ENCODE data around the gene CCK.

The CCK gene

DNA sequence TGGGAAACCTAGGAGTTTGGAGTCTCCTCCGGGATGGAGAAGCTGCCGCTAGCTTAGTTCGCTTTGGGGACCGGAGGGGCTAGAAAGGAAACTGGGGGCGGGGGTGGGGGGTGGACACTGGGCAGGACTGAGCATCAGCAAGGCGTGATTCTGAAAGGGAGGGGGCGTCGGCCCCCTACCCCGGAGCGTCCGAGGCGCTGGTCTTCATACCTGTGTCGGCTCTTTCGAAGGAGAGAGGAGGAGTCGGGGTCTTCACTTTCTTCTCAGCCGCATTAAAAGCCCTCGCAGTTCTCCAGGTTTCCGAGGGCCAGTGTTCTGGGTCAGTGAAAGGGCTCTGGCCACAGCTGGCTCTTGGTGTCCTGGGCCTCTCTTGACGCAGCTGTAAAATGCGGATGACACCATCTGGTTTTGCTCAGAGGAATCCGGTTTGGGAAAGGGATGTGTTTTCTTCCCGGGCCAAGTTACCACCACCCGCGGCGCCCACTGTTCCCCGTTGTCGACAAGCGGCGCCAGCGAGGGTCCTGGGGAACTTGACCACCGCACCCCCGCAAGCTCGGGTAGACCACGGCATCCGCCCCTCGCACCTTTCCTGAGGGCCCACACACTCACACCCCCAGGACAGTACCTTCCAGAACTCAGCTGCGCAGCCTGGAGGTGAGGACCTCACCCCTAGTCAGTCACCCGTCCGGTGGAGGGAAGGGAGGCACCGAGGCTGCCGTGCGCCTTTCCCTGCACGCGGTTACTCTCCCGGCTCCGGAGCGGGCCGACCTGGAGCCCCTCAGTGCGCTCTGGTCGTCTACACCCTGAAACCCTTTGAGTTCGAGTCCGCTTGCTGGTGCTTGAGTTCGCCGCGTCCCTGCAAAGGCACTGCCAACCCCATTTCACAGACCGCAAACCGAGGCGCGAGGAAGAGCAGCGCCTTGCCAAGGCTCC is 660 bp downstream of the CCK start:
- DNase-seq: no peak

DNA sequence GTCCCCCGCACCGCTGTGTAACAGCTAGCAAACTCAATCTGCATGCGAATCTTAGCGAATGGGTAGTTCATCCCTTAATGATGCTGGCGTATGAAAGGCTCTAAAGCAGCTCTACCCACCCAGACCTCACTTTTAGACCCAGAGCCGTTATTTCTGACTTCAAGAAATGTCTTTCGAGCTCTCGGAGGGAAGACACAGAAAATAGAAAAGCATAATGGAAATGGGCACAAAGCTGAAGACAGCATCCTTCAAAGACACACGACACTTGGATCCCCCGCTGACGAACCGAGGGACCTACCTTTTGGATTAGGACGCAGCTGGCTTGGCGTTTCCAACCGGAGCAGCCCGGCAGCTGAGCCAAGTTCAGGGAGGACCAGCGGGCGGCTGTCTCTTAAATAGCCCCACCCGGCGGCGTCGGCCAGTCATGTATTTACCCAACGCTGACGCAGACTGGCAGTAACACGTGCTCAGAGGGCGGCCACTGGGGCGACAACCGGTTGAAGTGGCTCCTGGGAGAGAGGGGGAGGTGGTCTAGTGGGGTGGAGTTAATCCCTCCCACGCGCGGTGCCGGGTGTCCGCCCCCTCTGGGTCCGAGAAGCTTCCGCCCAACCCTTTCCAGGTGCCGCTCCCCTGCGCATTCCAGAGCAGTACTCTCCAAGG is 1.5 kb downstream of the CCK start:
- DNase-seq: no peak

DNA sequence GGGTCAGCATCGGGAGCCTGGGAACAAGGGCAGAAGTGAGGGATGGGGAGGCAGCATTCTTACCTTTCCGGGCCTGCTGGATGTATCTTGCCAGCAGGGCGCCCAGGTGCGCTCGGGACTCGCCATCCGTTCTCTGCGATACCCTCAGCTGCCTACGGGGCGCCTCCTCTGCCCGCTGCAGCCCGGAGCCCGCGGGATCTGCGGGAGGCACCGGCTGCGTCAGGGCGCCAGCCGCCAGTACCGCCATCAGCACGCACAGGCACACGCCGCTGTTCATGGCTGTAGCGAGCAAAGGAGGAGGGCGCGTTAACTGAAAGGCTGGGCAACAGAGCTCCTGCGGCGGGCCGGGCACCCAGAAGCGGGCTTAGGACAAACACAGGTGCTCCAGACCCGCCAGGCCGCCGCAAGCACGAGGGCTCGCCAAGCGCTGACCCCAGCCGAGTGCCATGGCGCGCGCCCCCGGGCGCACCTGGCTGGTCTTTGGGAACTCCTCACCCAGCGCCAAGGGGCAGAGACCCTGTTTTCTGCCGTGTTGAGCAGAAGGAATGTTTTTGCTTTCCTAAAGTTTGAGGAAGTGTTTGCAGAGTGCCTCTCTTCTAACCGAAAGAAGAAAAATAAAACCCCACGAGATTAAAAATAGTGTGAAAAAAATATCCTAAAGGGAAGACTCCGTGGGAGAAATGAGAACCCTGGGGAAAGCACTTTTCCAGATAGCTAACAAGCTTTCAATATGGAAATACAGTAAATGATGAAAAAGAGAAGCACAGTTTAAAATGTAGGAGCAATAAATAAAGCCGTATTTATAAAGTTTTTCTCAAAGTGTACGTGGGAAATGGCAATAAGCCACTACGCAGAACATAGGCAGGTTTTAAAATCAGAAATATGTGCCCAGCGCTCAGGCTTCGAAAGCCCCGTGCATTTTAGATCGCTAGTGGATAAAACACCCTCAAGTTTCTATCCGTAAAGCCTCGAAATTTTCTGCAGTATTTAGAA is 2.3 kb downstream of the CCK start:
- no peak for DNase-seq

DNA sequence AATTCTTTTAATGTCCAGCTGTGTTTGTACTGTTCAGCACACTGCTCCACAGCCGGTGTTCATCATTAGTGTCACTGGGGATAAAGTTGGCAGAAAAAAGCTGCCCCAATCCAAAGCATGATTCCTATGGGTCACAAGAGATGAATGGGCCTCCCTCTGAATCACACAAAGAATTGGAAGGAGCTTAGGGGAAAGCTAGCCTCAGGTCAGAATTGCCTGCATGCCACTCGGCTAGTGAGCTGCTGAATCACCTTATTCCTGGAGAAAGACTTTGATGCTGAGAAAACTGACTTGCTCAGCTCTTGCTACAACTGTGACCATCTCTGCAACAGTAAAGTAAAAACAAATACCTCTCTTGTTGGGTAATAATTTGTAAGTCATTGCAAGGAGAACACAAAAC is 3.5 kb downstream of the CCK start:
- no peak for DNase-seq

DNA sequence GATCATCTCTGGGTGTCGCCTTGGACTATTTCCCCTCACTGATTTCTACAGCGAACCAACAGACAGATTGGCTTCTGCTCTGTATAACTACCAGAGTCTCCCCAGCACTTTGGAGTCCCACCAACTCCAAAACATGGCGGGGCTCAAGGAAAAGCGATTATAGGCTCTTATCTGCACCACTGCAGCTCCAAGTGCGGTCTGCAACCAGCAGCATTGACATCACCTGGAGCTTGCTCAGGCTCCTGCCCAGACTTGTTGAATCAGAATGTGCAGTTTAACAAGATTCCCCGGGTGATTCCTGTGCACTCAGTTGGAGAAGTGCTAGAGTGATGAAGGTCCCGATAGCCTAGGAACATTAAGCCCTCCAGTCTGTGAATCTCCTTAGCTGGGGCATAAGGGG is 9.0 kb downstream of the CCK start:
- no peak for DNase-seq

DNA sequence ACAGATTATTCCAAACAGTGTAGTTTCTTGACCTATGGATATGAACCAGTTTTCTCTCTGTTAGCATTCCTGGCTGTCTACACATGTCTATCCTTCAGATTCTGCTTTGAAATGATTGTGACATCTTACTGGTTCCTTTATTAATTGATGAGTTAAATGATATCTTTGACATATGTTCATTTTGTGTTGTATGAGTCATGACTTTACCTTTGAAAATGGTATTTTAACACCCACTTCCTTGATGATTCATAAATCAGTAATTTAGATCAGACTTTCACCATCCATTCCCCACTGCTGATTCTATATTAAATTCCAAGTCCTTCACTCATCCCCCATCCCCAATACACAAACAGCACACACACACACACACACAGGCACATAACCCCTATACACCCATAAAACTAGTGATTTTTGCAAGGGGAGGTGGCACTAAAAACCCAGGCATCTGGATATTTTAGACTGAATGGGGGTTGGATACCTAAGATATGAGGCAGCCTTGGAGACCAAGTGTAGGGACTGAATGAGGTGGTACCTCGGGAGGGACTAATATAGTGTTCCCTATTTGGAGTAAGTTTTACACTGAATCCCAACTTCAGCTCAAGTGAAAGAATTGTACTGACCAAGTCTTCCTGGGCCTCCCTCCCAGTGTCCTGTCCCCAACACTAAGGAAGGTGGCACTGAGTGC is 9.7 kb downstream of the CCK start:
- no peak for DNase-seq

DNA sequence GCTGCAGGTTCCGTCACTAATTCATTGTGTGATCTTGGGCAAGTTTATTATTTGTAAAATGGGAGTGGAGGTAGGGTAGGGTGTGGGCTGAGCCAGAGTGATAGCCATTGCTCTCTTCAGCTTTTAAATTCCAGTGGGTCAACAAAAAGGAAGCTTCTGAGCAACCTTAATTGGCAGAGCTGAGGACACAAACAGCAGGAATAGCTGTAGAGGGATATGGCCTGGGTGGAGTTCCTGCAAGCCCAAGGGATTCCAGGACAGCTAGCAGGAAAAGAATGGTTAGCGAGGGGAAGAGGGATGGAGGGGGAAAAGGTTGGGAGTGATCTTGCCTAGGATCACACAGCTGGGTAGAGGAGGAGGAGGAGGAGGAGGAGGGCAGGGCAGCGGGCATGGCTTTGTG is 11.4 kb downstream of the CCK start:
- no peak for DNase-seq

DNA sequence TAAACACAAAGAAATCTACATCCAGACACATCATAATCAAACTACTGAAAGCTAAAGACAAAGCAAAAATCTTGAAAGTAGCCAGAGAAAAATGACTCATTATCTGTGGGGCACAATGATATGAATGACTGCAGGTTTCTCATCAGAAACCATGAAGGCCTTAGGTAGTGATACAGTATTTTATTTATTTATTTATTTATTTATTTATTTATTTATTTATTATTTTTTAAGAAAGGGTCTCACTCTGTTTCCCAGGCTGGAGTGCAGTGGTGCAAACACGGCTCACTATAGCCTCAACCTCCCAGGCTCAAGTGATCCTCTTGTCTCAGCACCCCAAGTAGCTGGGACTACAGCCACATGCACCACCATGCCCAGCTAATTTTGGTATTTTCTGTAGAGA is 15.2 kb downstream of the CCK start:
- DNase-seq: no peak

DNA sequence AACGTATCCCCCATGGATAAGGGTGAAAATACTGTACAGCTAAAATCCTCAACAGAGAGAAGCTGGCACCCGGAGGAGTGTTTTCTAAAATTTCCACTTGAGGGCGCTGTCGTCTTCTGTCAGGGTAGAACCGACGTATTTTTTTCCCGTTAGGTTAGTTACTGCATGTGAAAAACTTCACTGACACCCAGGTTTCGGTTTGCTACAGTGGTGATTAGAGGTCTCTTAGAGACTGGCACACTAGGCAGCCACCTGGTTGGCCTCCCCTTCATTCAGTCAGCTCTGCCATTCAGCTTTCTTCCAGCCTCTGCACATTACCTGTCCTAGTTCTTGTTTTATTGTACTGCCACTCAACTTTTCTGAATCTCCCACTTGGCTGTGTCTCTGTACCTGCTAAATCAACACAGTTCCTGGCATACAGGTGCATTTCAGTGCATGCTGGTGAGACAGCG is 18.4 kb downstream of the CCK start:
- no peak for DNase-seq

DNA sequence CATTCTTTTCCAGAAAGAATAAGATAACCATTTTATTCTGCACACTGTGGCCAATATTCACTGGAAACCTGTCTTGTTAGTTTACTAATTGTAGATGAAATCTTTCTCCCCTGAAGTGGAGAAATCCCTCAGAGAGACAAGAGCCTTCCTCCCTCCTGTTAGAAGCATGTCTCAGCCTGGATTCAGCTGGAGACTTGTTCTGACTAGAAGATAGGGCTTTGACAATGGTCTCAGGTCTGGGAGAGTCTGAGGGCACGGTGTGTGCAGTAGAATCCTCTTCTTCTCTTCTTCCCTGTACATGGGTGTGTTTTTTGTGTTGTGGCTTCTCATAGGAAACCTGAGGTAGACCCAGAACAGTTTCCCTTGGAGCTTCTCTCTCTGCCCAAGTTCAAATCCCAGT is 19.9 kb downstream of the CCK start:
- DNase-seq: no peak

DNA sequence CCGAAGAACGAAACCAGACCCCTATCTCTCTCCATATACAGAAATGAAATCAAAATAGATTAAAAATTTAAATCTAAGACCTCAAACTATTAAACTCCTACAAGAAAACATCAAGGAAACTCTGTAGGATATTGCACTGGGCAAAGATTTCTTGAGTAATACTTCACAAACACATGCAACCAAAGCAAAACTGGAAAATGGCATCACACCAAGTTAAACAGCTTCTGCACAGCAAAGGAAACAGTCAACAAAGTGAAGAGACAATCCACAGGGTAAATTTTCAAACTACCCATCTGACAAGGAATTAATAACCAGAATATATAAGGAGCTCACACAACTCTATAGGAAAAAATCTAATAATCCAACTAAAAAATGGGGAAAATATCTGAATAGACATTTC is 29.4 kb downstream of the CCK start:
- no peak for DNase-seq

DNA sequence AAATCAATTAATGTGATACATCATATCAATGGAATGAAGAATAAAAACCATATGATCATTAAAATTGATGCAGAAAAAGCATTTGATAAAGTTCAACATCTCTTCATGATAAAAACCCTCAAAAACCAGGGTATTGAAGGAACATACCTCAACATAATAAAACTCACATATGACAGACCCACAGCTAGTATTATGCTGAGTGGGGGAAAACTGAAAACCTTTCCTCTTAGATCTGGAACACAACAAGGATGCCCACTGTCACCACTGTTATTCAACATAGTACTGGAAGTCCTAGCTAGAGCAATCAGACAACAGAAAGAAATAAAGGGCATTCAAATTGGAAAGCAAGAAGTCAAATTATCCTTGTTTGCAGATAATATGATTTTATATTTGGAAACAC is 30.5 kb downstream of the CCK start:
- no peak for DNase-seq

DNA sequence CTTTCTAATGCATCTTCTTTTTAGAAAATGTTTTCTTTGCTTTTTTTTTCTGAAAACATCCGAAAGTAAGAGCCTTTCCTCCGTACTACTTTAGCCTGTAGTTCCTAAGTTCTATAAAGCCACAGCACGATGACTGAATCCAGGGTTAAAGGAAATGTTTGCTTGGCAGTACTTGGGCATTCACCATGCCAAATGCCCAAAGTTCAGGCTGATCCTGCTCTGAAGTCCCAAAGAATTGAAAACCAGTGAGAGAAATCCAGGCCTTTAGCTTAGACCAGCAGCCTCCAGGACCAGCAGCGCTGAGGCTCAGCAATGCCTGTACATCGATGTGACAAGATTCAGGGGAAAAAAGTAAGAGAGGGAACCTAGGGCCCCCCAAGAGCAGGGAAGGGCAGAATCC is 35.1 kb downstream of the CCK start:
- DNase-seq: no peak

DNA sequence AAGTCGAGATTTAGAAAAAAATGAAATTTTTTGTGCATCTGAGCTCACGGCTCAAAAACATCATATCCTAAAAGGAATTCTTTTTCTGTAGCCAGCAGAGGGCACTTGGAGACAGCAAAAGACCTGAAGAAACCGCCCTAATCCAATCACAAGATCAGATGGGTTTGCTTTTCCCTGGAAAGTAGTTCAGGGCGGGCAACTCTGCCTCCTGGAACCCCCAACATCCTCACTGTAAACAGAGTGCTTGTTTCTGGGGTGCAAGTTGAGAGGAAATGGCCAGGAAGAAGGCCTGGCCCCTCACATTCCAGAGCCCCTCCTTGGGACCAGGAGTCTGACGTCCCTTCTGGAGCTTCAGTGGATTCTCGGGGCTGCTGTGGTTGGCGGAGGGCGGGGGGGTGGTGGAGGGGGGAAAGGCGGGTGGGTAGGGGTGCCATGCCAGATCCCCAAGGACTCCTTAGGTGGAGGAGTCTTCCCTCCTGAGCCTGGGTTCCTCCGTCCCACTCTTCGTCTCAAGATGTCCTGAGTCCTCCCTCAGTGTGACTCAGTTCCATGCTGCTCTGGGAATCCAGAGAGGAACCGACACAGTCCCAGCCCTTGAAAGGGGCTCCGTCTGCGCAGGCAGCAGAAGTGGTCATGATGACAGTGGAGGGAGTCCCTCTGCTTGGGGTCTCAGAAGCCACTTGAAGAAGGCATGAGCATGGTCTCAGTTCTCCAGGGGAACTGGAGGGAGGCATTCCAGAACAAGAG is 35.9 kb downstream of the CCK start:
- no peak for DNase-seq

DNA sequence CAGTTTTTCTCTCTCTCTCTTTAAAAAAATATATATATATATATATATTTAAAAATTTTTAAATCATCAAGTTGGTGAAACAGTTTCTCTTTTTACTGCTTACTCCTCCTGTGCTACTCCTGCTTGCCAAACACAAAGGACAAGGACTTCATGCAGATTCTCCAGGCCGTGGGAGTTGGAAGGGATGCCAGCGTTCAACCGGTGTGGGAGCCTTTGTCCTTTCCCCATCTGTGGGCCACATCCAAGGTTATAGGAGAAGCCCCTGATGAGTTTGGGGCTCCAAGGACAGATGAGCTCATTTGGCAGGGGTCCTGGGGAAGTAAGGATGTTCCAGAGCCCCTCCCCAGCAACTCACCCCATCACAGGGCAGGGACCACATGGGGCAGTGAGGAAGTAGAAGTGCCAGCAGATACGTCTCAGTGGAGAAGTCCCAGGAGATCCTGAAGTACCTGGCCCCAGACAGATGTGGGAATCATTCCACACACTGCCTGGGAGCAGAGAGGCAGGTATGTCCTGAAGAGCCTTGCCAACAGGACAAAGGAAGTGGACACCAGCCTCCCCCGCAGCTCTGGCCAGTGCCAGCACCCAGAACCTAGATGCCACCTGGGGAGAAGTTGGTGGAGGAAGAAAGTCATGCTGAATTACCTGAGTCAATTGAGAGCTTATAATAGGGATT is 36.6 kb downstream of the CCK start:
- DNase-seq: no peak

DNA sequence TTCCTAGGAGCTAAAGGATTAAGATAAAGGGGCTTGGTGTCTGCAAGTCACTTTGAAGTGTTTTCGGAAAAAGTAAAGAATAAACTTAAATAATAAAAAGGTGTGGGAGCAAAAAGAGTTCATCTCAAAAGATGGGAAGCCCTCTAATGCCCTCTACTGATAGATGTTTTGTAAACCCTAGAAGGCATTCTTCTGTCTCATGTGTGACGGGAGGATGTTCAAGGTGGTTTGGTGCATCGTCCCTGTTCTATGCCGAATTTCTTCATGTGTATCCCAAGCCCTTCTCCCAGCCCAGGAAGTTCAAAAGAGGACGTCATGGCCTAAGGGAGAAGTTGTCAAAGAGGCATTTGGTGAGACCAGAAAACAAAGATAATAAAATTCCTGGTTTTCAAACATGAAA is 37.2 kb downstream of the CCK start:
- no peak for DNase-seq

DNA sequence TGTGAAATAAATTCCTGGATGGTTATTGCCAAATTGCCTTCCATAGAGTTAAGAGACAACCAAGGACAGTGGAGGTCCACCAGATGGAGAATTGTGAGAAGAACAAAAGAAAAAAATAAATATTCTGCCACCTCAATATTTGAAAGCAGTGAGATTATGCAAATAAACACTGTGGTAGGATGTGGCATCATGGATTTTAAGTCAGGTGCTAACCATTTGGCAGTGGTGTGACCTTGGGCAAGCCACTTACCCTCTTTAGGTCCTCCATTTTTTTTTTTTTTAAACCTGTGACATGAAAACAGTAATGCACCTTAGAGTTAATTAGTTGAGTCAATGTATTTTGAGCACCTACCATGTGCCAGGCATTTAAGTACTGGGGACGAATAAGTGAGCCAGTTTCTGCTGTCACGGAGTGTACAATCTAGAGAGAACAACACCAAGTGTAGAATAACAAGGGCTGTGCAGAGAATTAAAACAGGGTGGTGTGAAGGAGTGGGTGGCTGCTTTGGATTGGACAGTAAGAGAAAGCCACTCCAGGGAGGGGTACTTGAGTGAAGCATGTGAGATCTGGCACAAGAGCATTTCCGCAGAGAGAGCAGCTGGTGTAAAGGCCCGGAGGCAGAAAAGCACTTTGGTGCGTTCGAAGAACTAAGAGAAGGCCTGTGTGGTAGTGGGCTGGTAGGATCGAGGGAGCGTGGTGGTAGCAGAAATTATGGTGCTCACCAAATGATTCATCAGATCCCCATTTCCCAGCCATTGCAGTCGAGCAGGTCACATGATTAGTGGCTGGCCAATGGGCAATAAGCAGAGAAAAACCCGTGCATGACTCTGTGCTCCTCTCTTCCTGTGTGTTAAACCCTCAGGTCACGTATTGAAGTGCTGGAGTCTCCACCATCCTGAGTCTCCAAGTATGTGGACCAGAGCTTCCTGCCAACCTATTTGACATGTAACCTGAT is 39.2 kb downstream of the CCK start:
- DNase-seq: peak; percentile 66

DNA sequence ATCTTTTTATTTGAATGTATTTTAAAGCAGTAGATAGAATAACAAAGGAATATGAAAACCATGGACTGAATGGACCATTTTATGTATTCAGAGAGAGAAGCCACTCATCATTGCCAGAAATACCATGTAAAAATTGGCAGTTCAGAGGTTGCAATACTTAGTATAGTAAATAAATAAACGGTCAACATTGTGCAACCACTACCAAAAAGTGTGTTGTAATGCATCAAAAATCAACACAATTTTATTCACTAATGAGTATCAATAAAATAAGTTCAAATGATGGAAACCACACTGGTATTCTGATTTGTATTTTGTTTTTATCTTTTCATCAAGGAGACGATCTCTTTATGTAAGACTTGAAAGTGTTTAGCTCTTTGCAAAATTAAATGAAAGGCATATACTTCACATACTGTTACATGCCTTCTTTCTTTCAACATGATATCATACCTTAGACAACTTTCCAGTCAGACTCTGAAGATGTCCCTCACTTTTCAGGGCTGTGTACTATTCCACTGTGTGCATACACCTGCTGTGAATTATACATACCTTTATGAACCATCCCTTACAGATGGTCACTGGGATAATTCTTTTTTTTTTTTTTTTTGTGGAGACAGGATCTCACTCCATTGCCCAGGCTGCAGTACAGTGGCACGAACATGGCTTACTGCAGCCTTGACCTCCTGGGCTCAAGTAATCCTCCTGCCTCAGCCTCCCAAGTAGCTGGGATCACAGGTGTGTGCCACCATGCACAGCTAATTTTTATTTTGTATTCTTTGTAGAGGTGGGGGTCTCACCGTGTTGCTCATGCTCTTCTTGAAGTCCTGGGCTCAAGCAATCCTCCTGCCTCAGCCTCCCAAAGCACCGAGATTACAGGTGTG is 40.3 kb downstream of the CCK start:
- no peak for DNase-seq
